ENCODE results near the gene TAF5L. TPM values are rescaled to one million over a fixed set of nuclear protein-coding genes. Genes with fewer than 3 reads are reported as not detected.

The TAF5L gene
- total and polyA plus RNA-seq, 10 of the 15 experiments (the other 5 are each of a cell fraction or from before 2014, with no cell fraction given): 1.1 to 26.2 (median 19.1) TPM

- H3K27ac ChIP-seq (ENCODE audit: control insufficient read depth, insufficient read depth): no peak overlapping the region
- no peaks in the 10 kb centered on the region; the same call in 1 of the 2 replicates for H4K20me1 ChIP-seq (ENCODE audit: control insufficient read depth, insufficient read depth)
- ChIA-PET RAD21 (ENCODE audit: unreplicated experiment) (no interaction called here), POLR2A (no interaction called here), SMC1A (ENCODE audit: uncharacterized antibody, unreplicated experiment) (no interaction called here), CTCF (interaction anchor here (1.1 to 3.4 kb wide), 2 partner anchors 10 to 12 kb away, joined by 3 to 20 read pairs; no protein-coding TSS in a partner anchor)
- DNase-seq (ENCODE audit: low read depth, low spot score): no peak
- H3K36me3 ChIP-seq (ENCODE audit: control insufficient read depth in 2 of 2, insufficient read depth in 2 of 2, low read length in 1 of 2): peaks cover 24 to 64% of the 10 kb centered on the region in 2 experiments
- peaks cover 2% of the 10 kb centered on the region; the same call in 1 of the 2 replicates for H3K79me2 ChIP-seq (ENCODE audit: control insufficient read depth, insufficient read depth, low read length)
- ATAC-seq: no peak
- WGBS (ENCODE audit: insufficient coverage, insufficient replicate concordance, low lambda C conversion rate, missing lambda C conversion rate): 100% methylated on average over 4 of the region's 4 CpGs
- H3K4me1 ChIP-seq (ENCODE audit: control insufficient read depth, insufficient read depth, low read length): peaks cover 7% of the 10 kb centered on the region
- no peak overlapping the region for H2AFZ ChIP-seq (ENCODE audit: control insufficient read depth, low read depth, low read length)
- in situ Hi-C loops (cut with MboI) (no loop called here), intact Hi-C loops (cut with micrococcal nuclease; ENCODE audit: unreplicated experiment) (no loop called here)
- no peaks in the 10 kb centered on the region for H3K27me3 ChIP-seq (replicated peaks in 1 of 2; ENCODE audit: control insufficient read depth in 2 of 2, insufficient read depth in 2 of 2, low read length in 1 of 2)
- no peak overlapping the region for H3K9ac ChIP-seq (ENCODE audit: control insufficient read depth, insufficient read depth, low read length)
- H3K4me3 ChIP-seq: no peak overlapping the region
- H3K4me2 ChIP-seq (ENCODE audit: control insufficient read depth, insufficient read depth): no peak overlapping the region
- H3K9me3 ChIP-seq (replicated peaks; ENCODE audit: control insufficient read depth, insufficient read depth, low read length): no peaks in the 10 kb centered on the region
- FAIRE-seq: no peak
- BruUV-seq (replicated peaks): no TSS peak
- TF ChIP-seq PAX8 (IDR thresholded peaks at IDR 0.05) (no peak), CUX1 (IDR thresholded peaks at IDR 0.05; ENCODE audit: insufficient replicate concordance, low read depth, low read length) (no peak), IKZF2 (IDR thresholded peaks at IDR 0.05) (no peak), SMC3 (IDR thresholded peaks at IDR 0.05; ENCODE audit: borderline replicate concordance, low read length) (no peak), ZNF207 (IDR thresholded peaks at IDR 0.05; ENCODE audit: borderline replicate concordance) (no peak), ZSCAN29 (IDR thresholded peaks at IDR 0.05) (no peak), HDGF (IDR thresholded peaks at IDR 0.05) (no peak), TCF3 (IDR thresholded peaks at IDR 0.05; ENCODE audit: borderline replicate concordance, insufficient read depth, low read depth, low read length) (no peak), MEF2B (IDR thresholded peaks at IDR 0.05; ENCODE audit: partially characterized antibody, poor library complexity, severe bottlenecking) (no peak), PKNOX1 (IDR thresholded peaks at IDR 0.05) (no peak), NFYA (IDR thresholded peaks at IDR 0.05; ENCODE audit: borderline replicate concordance, low read depth, low read length) (no peak), ZNF24 (IDR thresholded peaks at IDR 0.05) (no peak)
- TF ChIP-seq, protein P1, sequence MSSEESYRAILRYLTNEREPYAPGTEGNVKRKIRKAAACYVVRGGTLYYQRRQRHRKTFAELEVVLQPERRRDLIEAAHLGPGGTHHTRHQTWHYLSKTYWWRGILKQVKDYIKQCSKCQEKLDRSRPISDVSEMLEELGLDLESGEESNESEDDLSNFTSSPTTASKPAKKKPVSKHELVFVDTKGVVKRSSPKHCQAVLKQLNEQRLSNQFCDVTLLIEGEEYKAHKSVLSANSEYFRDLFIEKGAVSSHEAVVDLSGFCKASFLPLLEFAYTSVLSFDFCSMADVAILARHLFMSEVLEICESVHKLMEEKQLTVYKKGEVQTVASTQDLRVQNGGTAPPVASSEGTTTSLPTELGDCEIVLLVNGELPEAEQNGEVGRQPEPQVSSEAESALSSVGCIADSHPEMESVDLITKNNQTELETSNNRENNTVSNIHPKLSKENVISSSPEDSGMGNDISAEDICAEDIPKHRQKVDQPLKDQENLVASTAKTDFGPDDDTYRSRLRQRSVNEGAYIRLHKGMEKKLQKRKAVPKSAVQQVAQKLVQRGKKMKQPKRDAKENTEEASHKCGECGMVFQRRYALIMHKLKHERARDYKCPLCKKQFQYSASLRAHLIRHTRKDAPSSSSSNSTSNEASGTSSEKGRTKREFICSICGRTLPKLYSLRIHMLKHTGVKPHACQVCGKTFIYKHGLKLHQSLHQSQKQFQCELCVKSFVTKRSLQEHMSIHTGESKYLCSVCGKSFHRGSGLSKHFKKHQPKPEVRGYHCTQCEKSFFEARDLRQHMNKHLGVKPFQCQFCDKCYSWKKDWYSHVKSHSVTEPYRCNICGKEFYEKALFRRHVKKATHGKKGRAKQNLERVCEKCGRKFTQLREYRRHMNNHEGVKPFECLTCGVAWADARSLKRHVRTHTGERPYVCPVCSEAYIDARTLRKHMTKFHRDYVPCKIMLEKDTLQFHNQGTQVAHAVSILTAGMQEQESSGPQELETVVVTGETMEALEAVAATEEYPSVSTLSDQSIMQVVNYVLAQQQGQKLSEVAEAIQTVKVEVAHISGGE (CRISPR knock-in tag; IDR thresholded peaks at IDR 0.05): no peak
These were observed 22.5 kb upstream of the TAF5L start for GRCh38 chr1:229648406-229648805.

Data from GM12878 (cell line).